Uterus (tissue), 4 donors: ENCODE measurements around the gene AATF. TPM values are rescaled to one million over a fixed set of nuclear protein-coding genes. Genes with fewer than 3 reads are reported as not detected.

Source experiments
- DNase-seq, 2 donors: peaks; one replicate each; pipeline ENCODE4 v3.0.0-alpha.2; 2019 to 2020
- H3K27ac ChIP-seq, 2 donors: fragments of 200-600 bp; sonication (generic); 1 replicate in 1 of 2; 2 replicates in 1 of 2; pipeline ENCODE4 v1.5.1; 2016 to 2018
- H3K27me3 ChIP-seq, 2 donors: fragments of 200-600 bp; sonication (generic); one replicate each; pipeline ENCODE4 v1.5.1; 2018 to 2019; ENCODE audit warnings: control low read depth in 1 of 2
- H3K36me3 ChIP-seq, 2 donors: fragments of 200-600 bp; sonication (generic); one replicate each; pipeline ENCODE4 v1.5.1; 2019; ENCODE audit warnings: control low read depth in 1 of 2
- H3K4me1 ChIP-seq, 2 donors: fragments of 200-600 bp; sonication (generic); one replicate each; pipeline ENCODE4 v1.5.1; 2018 to 2019; ENCODE audit warnings: control low read depth in 1 of 2
- H3K4me3 ChIP-seq, 2 donors: fragments of 200-600 bp; sonication (generic); 1 replicate in 1 of 2; 2 replicates in 1 of 2; pipeline ENCODE4 v1.5.1; 2018 to 2019; ENCODE audit warnings: mild to moderate bottlenecking in 1 of 2
- H3K9me3 ChIP-seq, 2 donors: fragments of 200-600 bp; sonication (generic); one replicate each; pipeline ENCODE4 v1.5.1; 2019; ENCODE audit warnings: control low read depth in 1 of 2
- POLR2A ChIP-seq, 2 donors: fragments of 450-650 bp; IDR thresholded peaks; one replicate each; pipeline ENCODE4 v1.6.1; 2016; ENCODE audit warnings: antibody characterized with exemption in 2 of 2, mild to moderate bottlenecking in 1 of 2, moderate library complexity in 1 of 2
- intact Hi-C: fragments of 100-400 bp; cut with DNase I; formaldehyde crosslinking; loops from one replicate; pipeline ENCODE4 v1.15.1; 2023; ENCODE audit warnings: low total_unique reads
- total RNA-seq, 4 donors: library from RNA; depleted of rRNA in 3 of 4; stranded (reverse); fragments of >200 nt in 3 of 4; gene quantifications; one replicate each; pipeline versions ENCODE4 v1.1.0 to v1.2.4, GENCODE V29; 2014 to 2023
- TF ChIP-seq, protein P1 (sequence below), 4 experiments: fragments of 200-600 bp in 2 of 4; fragments of 450-650 bp in 2 of 4; sonication (generic) in 2 of 4; IDR thresholded peaks; one replicate each; pipeline ENCODE4 v1.5.1; 2016 to 2019; ENCODE audit warnings: antibody characterized with exemption in 4 of 4, mild to moderate bottlenecking in 2 of 4, moderate library complexity in 1 of 4
- donor health status: DM: yes; HTN: yes; CAD: no.

The AATF gene
- total RNA-seq, 4 donors from 2014 or later: 10.0 to 48.2 (median 30.3) TPM

DNA sequence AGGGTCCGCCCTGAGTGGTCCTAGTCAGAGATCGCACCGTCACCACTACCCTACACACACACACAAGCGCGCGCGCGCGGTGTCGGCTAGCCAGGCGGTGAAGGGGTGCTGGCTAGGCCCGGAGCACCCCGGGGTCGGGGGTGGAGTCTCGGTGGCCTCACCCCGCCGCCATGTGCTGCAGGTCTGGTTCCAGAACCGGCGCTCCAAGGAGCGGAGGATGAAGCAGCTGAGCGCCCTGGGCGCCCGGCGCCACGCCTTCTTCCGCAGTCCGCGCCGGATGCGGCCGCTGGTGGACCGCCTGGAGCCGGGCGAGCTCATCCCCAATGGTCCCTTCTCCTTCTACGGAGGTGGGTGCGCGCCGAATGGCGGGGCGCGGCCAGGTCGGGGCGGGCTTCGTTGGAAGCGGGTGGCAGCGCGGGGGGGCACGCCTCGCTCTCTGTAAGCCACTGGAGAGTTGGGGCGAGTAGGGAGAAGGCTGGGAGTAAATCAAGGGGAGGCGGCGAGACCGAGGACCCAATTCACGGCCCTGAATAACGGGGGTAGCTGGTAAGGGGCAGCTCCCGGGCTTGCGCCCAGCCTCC, 6.6 kb upstream of the AATF start:
- peaks cover 0 to 6% of the 10 kb centered on the region in 2 donors for H3K4me1 ChIP-seq
- H3K36me3 ChIP-seq: no peaks in the 10 kb centered on the region
- peaks cover 83 to 100% of the 10 kb centered on the region in 2 donors for H3K27me3 ChIP-seq
- H3K4me3 ChIP-seq: no peak overlapping the region
- TF ChIP-seq POLR2A (IDR thresholded peaks at IDR 0.05): no peak
- TF ChIP-seq, protein P1, sequence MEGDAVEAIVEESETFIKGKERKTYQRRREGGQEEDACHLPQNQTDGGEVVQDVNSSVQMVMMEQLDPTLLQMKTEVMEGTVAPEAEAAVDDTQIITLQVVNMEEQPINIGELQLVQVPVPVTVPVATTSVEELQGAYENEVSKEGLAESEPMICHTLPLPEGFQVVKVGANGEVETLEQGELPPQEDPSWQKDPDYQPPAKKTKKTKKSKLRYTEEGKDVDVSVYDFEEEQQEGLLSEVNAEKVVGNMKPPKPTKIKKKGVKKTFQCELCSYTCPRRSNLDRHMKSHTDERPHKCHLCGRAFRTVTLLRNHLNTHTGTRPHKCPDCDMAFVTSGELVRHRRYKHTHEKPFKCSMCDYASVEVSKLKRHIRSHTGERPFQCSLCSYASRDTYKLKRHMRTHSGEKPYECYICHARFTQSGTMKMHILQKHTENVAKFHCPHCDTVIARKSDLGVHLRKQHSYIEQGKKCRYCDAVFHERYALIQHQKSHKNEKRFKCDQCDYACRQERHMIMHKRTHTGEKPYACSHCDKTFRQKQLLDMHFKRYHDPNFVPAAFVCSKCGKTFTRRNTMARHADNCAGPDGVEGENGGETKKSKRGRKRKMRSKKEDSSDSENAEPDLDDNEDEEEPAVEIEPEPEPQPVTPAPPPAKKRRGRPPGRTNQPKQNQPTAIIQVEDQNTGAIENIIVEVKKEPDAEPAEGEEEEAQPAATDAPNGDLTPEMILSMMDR (IDR thresholded peaks at IDR 0.05): no peak
- no peaks in the 10 kb centered on the region for H3K9me3 ChIP-seq
- intact Hi-C loops: no loop called here
- no peak for DNase-seq
- H3K27ac ChIP-seq: no peak overlapping the region

- Histone ChIP-seq H3K27ac (no peak overlapping the region), H3K4me3 (no peak overlapping the region), H3K4me1 (peaks cover under 1 to 6% of the 10 kb centered on the region in 2 donors), H3K27me3 (peaks cover 77 to 96% of the 10 kb centered on the region in 2 donors), H3K9me3 (no peaks in the 10 kb centered on the region), H3K36me3 (no peaks in the 10 kb centered on the region)
- DNase-seq: no peak
- intact Hi-C loops: no loop called here
- TF ChIP-seq, protein P1 (IDR thresholded peaks at IDR 0.05): no peak
- no peak for TF ChIP-seq POLR2A (IDR thresholded peaks at IDR 0.05)
Observed at GRCh38 chr17:36942631-36943125, 6.1 kb upstream of the AATF start.

DNA sequence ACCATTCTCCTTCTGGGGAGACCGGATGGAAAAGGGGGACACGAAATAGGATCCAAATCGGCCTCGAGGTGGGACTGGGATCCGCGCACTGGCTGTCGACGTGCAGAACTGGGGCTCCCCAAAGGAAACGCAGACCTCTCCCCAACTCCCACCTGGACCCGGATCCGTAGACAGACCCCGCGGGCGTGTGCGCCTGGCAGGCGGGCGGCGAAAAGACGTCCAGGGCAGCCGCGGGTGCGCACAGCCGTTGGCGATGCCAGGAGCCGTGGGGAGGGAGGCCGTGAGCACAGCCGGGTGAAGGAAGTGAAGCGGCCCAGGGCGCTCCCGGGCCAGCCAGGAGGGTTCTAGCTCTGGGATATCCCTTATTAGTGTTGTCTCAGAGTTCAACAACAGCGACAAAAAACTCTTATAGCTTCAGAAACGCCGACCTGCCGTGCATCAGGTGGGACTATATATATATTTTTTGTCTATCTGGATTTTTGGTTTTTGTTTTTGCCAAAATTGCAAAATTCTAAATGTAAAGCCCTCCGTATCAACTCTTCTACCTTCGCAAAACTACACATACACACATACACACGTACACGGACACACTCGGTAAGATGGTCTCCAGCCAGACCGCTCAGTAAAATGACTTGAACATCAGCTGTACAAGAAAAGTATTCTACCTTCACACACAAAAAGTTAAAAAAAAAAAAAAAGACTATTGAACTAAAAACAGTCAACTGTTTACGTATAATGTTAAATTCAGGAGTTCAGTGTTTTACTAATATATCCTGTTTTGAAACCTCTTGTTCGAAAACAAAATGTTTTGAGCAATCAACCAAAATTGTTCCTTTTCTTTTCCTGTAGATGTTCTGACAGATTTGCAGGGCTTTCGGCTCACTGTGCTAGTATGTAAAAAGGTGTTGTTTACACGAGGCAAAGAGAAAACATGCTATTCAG, 5.2 kb upstream of the AATF start:
- Histone ChIP-seq H3K36me3 (no peaks in the 10 kb centered on the region), H3K27me3 (peaks cover 69 to 87% of the 10 kb centered on the region in 2 donors), H3K9me3 (no peaks in the 10 kb centered on the region), H3K27ac (no peak overlapping the region), H3K4me3 (no peak overlapping the region), H3K4me1 (peaks cover 6 to 9% of the 10 kb centered on the region in 2 donors)
- peak in 1 of 2 donors; percentile 3 for DNase-seq
- intact Hi-C loops: no loop called here
- TF ChIP-seq, protein P1 (IDR thresholded peaks at IDR 0.05): no peak
- no peak for TF ChIP-seq POLR2A (IDR thresholded peaks at IDR 0.05)

DNA sequence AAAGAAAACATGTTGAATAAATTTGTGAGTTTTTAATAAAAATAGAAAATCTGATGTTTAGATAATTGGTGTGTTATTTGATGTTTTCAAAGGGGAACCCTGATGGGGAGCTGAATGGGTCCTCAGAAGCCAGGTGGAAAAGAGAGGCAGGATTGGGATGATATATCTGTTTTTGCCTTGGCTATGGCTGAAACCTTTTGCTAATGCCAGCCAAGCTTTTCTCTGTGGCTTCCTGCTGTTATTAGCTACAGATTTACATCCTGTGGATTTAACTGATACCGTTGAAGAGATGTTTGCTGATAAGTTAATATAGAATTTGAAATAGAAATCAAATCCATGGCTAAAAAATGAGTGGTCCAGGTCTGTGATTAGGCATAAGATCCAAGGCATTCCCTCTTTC, 4.2 kb upstream of the AATF start:
- H3K27me3 ChIP-seq: peaks cover 58 to 77% of the 10 kb centered on the region in 2 donors
- H3K4me3 ChIP-seq: no peak overlapping the region
- no peak for DNase-seq
- intact Hi-C loops: no loop called here
- no peaks in the 10 kb centered on the region for H3K36me3 ChIP-seq
- H3K4me1 ChIP-seq: peaks cover 6 to 9% of the 10 kb centered on the region in 2 donors
- H3K27ac ChIP-seq: no peak overlapping the region
- TF ChIP-seq, protein P1 (IDR thresholded peaks at IDR 0.05): no peak
- no peak for TF ChIP-seq POLR2A (IDR thresholded peaks at IDR 0.05)
- H3K9me3 ChIP-seq: no peaks in the 10 kb centered on the region

DNA sequence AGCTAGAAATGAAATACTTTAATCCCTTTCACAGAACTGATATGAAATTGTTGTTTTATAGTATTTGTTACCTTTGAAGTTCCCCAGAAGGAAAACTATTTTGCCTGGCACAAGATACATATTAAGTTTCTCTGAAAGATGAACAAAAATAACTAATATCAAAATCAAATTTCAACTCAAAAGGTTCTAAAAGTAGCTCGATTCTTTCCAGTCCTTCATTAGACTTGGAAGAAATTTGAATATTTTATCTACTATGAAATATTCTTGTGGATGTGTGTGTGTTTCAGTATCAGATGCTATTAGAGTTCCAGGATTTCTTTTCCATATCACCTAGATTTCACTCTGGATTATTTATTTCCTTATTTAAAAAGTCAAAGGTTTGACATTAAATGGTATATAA, 3.6 kb upstream of the AATF start:
- Histone ChIP-seq H3K27ac (no peak overlapping the region), H3K9me3 (no peaks in the 10 kb centered on the region), H3K27me3 (peaks cover 54 to 71% of the 10 kb centered on the region in 2 donors), H3K4me1 (peaks cover 6 to 9% of the 10 kb centered on the region in 2 donors), H3K36me3 (no peaks in the 10 kb centered on the region), H3K4me3 (no peak overlapping the region)
- intact Hi-C loops: no loop called here
- no peak for TF ChIP-seq POLR2A (IDR thresholded peaks at IDR 0.05)
- TF ChIP-seq, protein P1 (IDR thresholded peaks at IDR 0.05): no peak
- DNase-seq: no peak
